Panc1 (cell line): ENCODE results near the gene ERMP1. TPM values are rescaled to one million over a fixed set of nuclear protein-coding genes. Genes with fewer than 3 reads are reported as not detected.

ENCODE experiments used
- ATAC-seq: fragments of 200-7000 bp; cut with Tn5 transposase; 2 replicates; pipeline ENCODE4 v1.9.1; 2020; ENCODE audit warnings: mild to moderate bottlenecking, moderate library complexity
- BruUV-seq: library from RNA; stranded (reverse); fragments of 400-500 nt; replicated peaks from 2 replicates; lab custom pipeline; 2021; lab: Mats Ljungman, UMichigan
- CTCF ChIA-PET: fragments of 300-600 bp; sonication (Branson Sonifier 250); formaldehyde crosslinking; loops from one replicate; lab custom pipeline; 2022; ENCODE audit warnings: antibody characterized with exemption; lab: Charles Lee
- POLR2A ChIA-PET: fragments of 300-600 bp; sonication (Branson Sonifier 250); formaldehyde crosslinking; loops from one replicate; lab custom pipeline; 2022; ENCODE audit warnings: antibody characterized with exemption; lab: Charles Lee
- DNase-seq: peaks from one replicate; pipeline ENCODE4 v3.0.0-alpha.2; 2010; ENCODE audit warnings: low read depth, low spot score
- H3K27ac ChIP-seq: 2 replicates; pipeline ENCODE4 v1.5.1; 2011; ENCODE audit warnings: mild to moderate bottlenecking, low read length, inconsistent platforms
- H3K27me3 ChIP-seq: fragments of 200-500 bp; sonication (Bioruptor generic); 2 replicates; pipeline ENCODE4 v1.6.0; 2014; ENCODE audit warnings: low read length, inconsistent platforms; ENCODE audit not compliant: control insufficient read depth, insufficient read depth
- H3K36me3 ChIP-seq: fragments of 200-500 bp; sonication (Bioruptor generic); 2 replicates; pipeline ENCODE4 v1.5.1; 2014; ENCODE audit warnings: inconsistent platforms, mild to moderate bottlenecking, low read length, moderate library complexity; ENCODE audit not compliant: control insufficient read depth, insufficient read depth
- H3K4me1 ChIP-seq: 2 replicates; pipeline ENCODE4 v1.5.1; 2011; ENCODE audit warnings: inconsistent platforms, mild to moderate bottlenecking, low read length, moderate library complexity; ENCODE audit not compliant: control insufficient read depth, insufficient read depth
- H3K4me3 ChIP-seq, 2 experiments: 2 replicates each; pipeline ENCODE4 v1.5.1; 2011 to 2012; ENCODE audit warnings: low read depth in 2 of 2, low read length in 2 of 2, mild to moderate bottlenecking in 2 of 2, inconsistent platforms in 1 of 2, moderate library complexity in 1 of 2
- H3K9me3 ChIP-seq: fragments of 200-500 bp; sonication (Bioruptor generic); 2 replicates; pipeline ENCODE4 v1.5.1; 2014; ENCODE audit warnings: low read depth, mild to moderate bottlenecking, inconsistent platforms, low read length, moderate library complexity; ENCODE audit not compliant: control insufficient read depth, insufficient read depth
- CTCF ChIP-seq: fragments of 450-650 bp; IDR thresholded peaks from 2 replicates; pipeline ENCODE4 v1.5.1; 2017; ENCODE audit warnings: mild to moderate bottlenecking
- POLR2AphosphoS5 ChIP-seq: IDR thresholded peaks from 2 replicates; pipeline ENCODE4 v1.6.1; 2012; ENCODE audit warnings: mild to moderate bottlenecking, low read depth, low read length, moderate library complexity
- REST ChIP-seq, 2 experiments: IDR thresholded peaks; 2 replicates each; pipeline ENCODE4 v1.6.1; 2011 to 2012; ENCODE audit warnings: low read depth in 2 of 2, control low read depth in 1 of 2, low read length in 1 of 2, mild to moderate bottlenecking in 1 of 2, moderate library complexity in 1 of 2; ENCODE audit not compliant: insufficient read depth in 1 of 2
- SIN3A ChIP-seq: IDR thresholded peaks from 2 replicates; pipeline ENCODE4 v1.6.1; 2012; ENCODE audit warnings: low read depth, mild to moderate bottlenecking, low read length, moderate library complexity, borderline replicate concordance; ENCODE audit not compliant: insufficient read depth
- TCF7L2 ChIP-seq: IDR thresholded peaks from 2 replicates; pipeline ENCODE4 v1.6.1; 2011; ENCODE audit warnings: mild to moderate bottlenecking, low read depth, low read length, inconsistent platforms
- in situ Hi-C: cut with HindIII; loops from 2 replicates; pipeline ENCODE4 v1.10.0; 2016; ENCODE audit warnings: low sequenced_read_pairs, low pct_unique_long_range_greater_than_20kb
- intact Hi-C: fragments of 100-400 bp; cut with micrococcal nuclease; formaldehyde crosslinking; loops from one replicate; pipeline ENCODE4 v1.10.0; 2022; ENCODE audit not compliant: unreplicated experiment
- total RNA-seq: library from RNA; stranded (reverse); gene quantifications from one replicate; pipeline ENCODE4 v1.2.1, GENCODE V29; 2021; ENCODE audit not compliant: unreplicated experiment

Gene ERMP1
- total RNA-seq, 1 experiment from 2014 or later, result 38.4 TPM

DNA sequence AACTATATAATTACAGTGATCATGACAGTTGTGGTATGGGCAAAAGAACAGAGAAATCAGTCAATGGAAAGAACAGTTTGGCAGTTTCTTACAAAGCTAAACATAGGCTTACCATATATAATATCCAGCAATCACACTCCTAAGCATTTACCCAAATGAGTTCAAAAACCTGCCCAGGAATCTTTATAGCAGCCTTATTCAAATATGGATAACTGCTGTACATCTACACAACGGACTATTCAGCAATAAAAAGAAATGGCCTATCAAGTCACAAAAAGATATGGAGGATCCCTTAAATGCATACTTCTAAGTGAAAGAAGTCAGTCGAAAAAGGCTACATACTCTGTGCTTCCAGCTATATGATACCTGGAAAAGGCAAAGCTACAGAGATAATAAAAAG lies 36.6 kb downstream of the ERMP1 start:
- TF ChIP-seq TCF7L2, result no peak
- no peak for TF ChIP-seq REST (IDR thresholded peaks at IDR 0.05; ENCODE audit: insufficient read depth in 1 of 2, low read depth in 2 of 2, low read length in 1 of 2)
- TF ChIP-seq POLR2AphosphoS5, result no peak
- no peak for TF ChIP-seq CTCF
- TF ChIP-seq SIN3A, result no peak
- Histone ChIP-seq H3K4me1 (no peaks in the 10 kb centered on the region), H3K27ac (no peak overlapping the region), H3K27me3 (no peaks in the 10 kb centered on the region), H3K36me3 (no peaks in the 10 kb centered on the region), H3K9me3 (no peaks in the 10 kb centered on the region), H3K4me3 (no peak overlapping the region)
- no peak for ATAC-seq
- ChIA-PET CTCF (no interaction called here), POLR2A (no interaction called here)
- BruUV-seq, result no TSS peak
- no peak for DNase-seq
- intact Hi-C loops (no loop called here), in situ Hi-C loops (no loop called here)

GRCh38 chr9:5793812-5794211 lies 39.1 kb downstream of the ERMP1 start:
- Histone ChIP-seq H3K4me3 (no peak overlapping the region), H3K27ac (no peak overlapping the region), H3K27me3 (no peaks in the 10 kb centered on the region), H3K9me3 (no peaks in the 10 kb centered on the region), H3K4me1 (no peaks in the 10 kb centered on the region), H3K36me3 (no peaks in the 10 kb centered on the region; the same call in 1 of the 2 replicates)
- no TSS peak for BruUV-seq
- POLR2A ChIA-PET, result no interaction called here
- no peak for DNase-seq
- intact Hi-C loops (no loop called here), in situ Hi-C loops (no loop called here)
- CTCF ChIA-PET, result no interaction called here
- ATAC-seq, result no peak
- TF ChIP-seq TCF7L2 (no peak), CTCF (no peak), SIN3A (no peak), REST (IDR thresholded peaks at IDR 0.05; ENCODE audit: insufficient read depth in 1 of 2, low read depth in 2 of 2, low read length in 1 of 2) (no peak), POLR2AphosphoS5 (no peak)
